HepG2 (cell line): ENCODE data around the gene RPS2. TPM values are rescaled to one million over a fixed set of nuclear protein-coding genes. Genes with fewer than 3 reads are reported as not detected.

Experiments used
- BCL6 ChIP-seq: IDR thresholded peaks from 2 replicates; pipeline ENCODE4 v1.6.1; 2016; ENCODE audit warnings: missing genetic modification reagents, missing compliant biosample characterization
- GRHL1 ChIP-seq: sonication (generic); formaldehyde crosslinking; conservative IDR thresholded peaks from 2 replicates; pipeline ENCODE4 v1.8.0; 2022; ENCODE audit warnings: missing genetic modification reagents
- HMG20B ChIP-seq: conservative IDR thresholded peaks from 2 replicates; pipeline ENCODE4 v1.6.1; 2016; ENCODE audit warnings: missing genetic modification reagents, missing compliant biosample characterization
- KDM1A ChIP-seq: IDR thresholded peaks from 2 replicates; pipeline ENCODE4 v1.6.1; 2016; ENCODE audit warnings: missing compliant biosample characterization
- KLF13 ChIP-seq: sonication (generic); formaldehyde crosslinking; IDR thresholded peaks from 2 replicates; pipeline ENCODE4 v1.4.0; 2020; ENCODE audit warnings: mild to moderate bottlenecking, missing genetic modification reagents
- NFYC ChIP-seq: IDR thresholded peaks from 2 replicates; pipeline ENCODE4 v1.6.1; 2016; ENCODE audit warnings: missing genetic modification reagents, missing compliant biosample characterization
- RARA ChIP-seq: IDR thresholded peaks from 2 replicates; pipeline ENCODE4 v1.6.1; 2016; ENCODE audit warnings: missing genetic modification reagents, missing compliant biosample characterization
- SAP130 ChIP-seq: IDR thresholded peaks from 2 replicates; pipeline ENCODE4 v1.6.1; 2016; ENCODE audit warnings: low read depth
- SATB2 ChIP-seq: sonication (generic); formaldehyde crosslinking; IDR thresholded peaks from 2 replicates; pipeline ENCODE4 v1.5.0; 2020; ENCODE audit warnings: missing genetic modification reagents
- SETDB1 ChIP-seq: sonication (generic); formaldehyde crosslinking; IDR thresholded peaks from 2 replicates; pipeline ENCODE4 v1.5.1; 2020; ENCODE audit warnings: missing genetic modification reagents, mild to moderate bottlenecking, borderline replicate concordance
- SMYD3 ChIP-seq: sonication (generic); formaldehyde crosslinking; IDR thresholded peaks from 2 replicates; pipeline ENCODE4 v1.8.1; 2023; ENCODE audit warnings: mild to moderate bottlenecking, missing genetic modification reagents
- SRSF1 ChIP-seq: fragments of 200-400 bp; formaldehyde crosslinking; optimal IDR thresholded peaks from 2 replicates; pipeline ENCODE3; 2017; ENCODE audit warnings: mild to moderate bottlenecking, low read depth, low read length, moderate library complexity
- TBX2 ChIP-seq: sonication (generic); formaldehyde crosslinking; IDR thresholded peaks from 2 replicates; pipeline ENCODE4 v1.5.0; 2020; ENCODE audit warnings: missing genetic modification reagents, mild to moderate bottlenecking, borderline replicate concordance
- TSC22D2 ChIP-seq: sonication (generic); formaldehyde crosslinking; IDR thresholded peaks from 2 replicates; pipeline ENCODE4 v1.5.1; 2020; ENCODE audit warnings: missing genetic modification reagents, mild to moderate bottlenecking, borderline replicate concordance
- ZFX ChIP-seq: sonication (generic); formaldehyde crosslinking; IDR thresholded peaks from 2 replicates; pipeline ENCODE4 v1.4.0; 2020; ENCODE audit warnings: mild to moderate bottlenecking, low read depth, missing genetic modification reagents, moderate library complexity
- ZGPAT ChIP-seq: IDR thresholded peaks from 2 replicates; pipeline ENCODE4 v1.6.1; 2016; ENCODE audit warnings: mild to moderate bottlenecking
- ZKSCAN1 ChIP-seq: fragments of 150-350 bp; IDR thresholded peaks from 2 replicates; pipeline ENCODE4 v1.6.1; 2014; ENCODE audit warnings: low read length
- ZNF543 ChIP-seq: sonication (generic); formaldehyde crosslinking; IDR thresholded peaks from 2 replicates; pipeline ENCODE4 v1.4.0; 2020; ENCODE audit warnings: mild to moderate bottlenecking, missing genetic modification reagents
- ZNF550 ChIP-seq: sonication (generic); formaldehyde crosslinking; IDR thresholded peaks from 2 replicates; pipeline ENCODE4 v1.4.0; 2020; ENCODE audit warnings: mild to moderate bottlenecking, missing genetic modification reagents, borderline replicate concordance
- ZNF563 ChIP-seq: sonication (generic); formaldehyde crosslinking; IDR thresholded peaks from 2 replicates; pipeline ENCODE4 v1.8.0; 2022; ENCODE audit warnings: mild to moderate bottlenecking, moderate library complexity, missing genetic modification reagents
- ZNF564 ChIP-seq: sonication (generic); formaldehyde crosslinking; IDR thresholded peaks from 2 replicates; pipeline ENCODE4 v1.8.1; 2023; ENCODE audit warnings: mild to moderate bottlenecking, missing genetic modification reagents
- ZNF607 ChIP-seq: sonication (generic); formaldehyde crosslinking; IDR thresholded peaks from 2 replicates; pipeline ENCODE4 v1.5.1; 2020; ENCODE audit warnings: missing genetic modification reagents, mild to moderate bottlenecking, borderline replicate concordance
- ZNF780A ChIP-seq: sonication (generic); formaldehyde crosslinking; IDR thresholded peaks from 2 replicates; pipeline ENCODE4 v1.8.0; 2022; ENCODE audit warnings: mild to moderate bottlenecking, missing genetic modification reagents, moderate library complexity
- ZNF841 ChIP-seq: sonication (generic); formaldehyde crosslinking; IDR thresholded peaks from 2 replicates; pipeline ENCODE4 v1.8.1; 2023; ENCODE audit warnings: missing genetic modification reagents, borderline replicate concordance
- ZSCAN12 ChIP-seq: sonication (generic); formaldehyde crosslinking; IDR thresholded peaks from 2 replicates; pipeline ENCODE4 v1.9.0; 2021; ENCODE audit warnings: mild to moderate bottlenecking, missing genetic modification reagents
- polyA plus RNA-seq, 8 experiments: library from polyadenylated mRNA; depleted of rRNA in 3 of 8; stranded (reverse) in 7 of 8; unstranded in 1 of 8; fragments of >200 nt; fragmentation: Illumina TruSeq in 4 of 8; extraction: Trizol in 4 of 8; gene quantifications; 2 replicates each; pipeline versions ENCODE4 v1.2.1 to v1.2.3, GENCODE V29; 2011 to 2016; ENCODE audit warnings: low read depth in 4 of 8, missing spikeins in 1 of 8, mixed read lengths in 1 of 8; ENCODE audit not compliant: insufficient read depth in 1 of 8
- total RNA-seq, 5 experiments: library from RNA; depleted of rRNA; stranded (reverse); fragments of >200 nt; fragmentation: Illumina TruSeq; extraction: Trizol; gene quantifications; 2 replicates each; pipeline ENCODE4 v1.2.3, GENCODE V29; 2016; ENCODE audit warnings: low read depth in 1 of 5
- TF ChIP-seq, protein P1 (sequence below): sonication (generic); formaldehyde crosslinking; IDR thresholded peaks from 2 replicates; pipeline ENCODE4 v1.5.1; 2020; ENCODE audit warnings: missing genetic modification reagents, mild to moderate bottlenecking, borderline replicate concordance

RPS2 gene
- total and polyA plus RNA-seq, 2 of the 13 experiments (the other 11 are each of a cell fraction or from before 2014, with no cell fraction given): 1,908 to 4,514 TPM

- TF ChIP-seq ZGPAT (peak; percentile 84), SAP130 (CRISPR knock-in tag) (peak; percentile 84), SATB2 (CRISPR knock-in tag) (no peak), GRHL1 (CRISPR knock-in tag) (no peak), ZNF607 (peak; percentile 78; the same call in 1 of the 2 replicates), ZNF564 (CRISPR knock-in tag) (no peak), ZNF543 (CRISPR knock-in tag) (0 out of 2 replicates have a peak, but pooled peaks have one; percentile 66), ZSCAN12 (CRISPR knock-in tag) (no peak), ZNF841 (no peak; the same call in 1 of the 2 replicates), SRSF1 (no peak), TBX2 (no peak; the same call in 1 of the 2 replicates), ZFX (CRISPR knock-in tag) (peak; percentile 93), ZNF780A (CRISPR knock-in tag) (no peak), ZNF550 (CRISPR knock-in tag) (peak; percentile 53; the same call in 1 of the 2 replicates), SMYD3 (CRISPR knock-in tag) (no peak), BCL6 (peak; percentile 33; the same call in 1 of the 2 replicates), KDM1A (no peak), KLF13 (CRISPR knock-in tag) (no peak), ZNF563 (CRISPR knock-in tag) (peak; percentile 62; the same call in 1 of the 2 replicates), RARA (CRISPR knock-in tag) (peak; percentile 7; the same call in 1 of the 2 replicates), ZKSCAN1 (no peak), HMG20B (CRISPR knock-in tag) (no peak), NFYC (CRISPR knock-in tag) (peak; percentile 17; the same call in 1 of the 2 replicates), TSC22D2 (CRISPR knock-in tag) (no peak; the same call in 1 of the 2 replicates), SETDB1 (CRISPR knock-in tag) (no peak)
- TF ChIP-seq, protein P1, sequence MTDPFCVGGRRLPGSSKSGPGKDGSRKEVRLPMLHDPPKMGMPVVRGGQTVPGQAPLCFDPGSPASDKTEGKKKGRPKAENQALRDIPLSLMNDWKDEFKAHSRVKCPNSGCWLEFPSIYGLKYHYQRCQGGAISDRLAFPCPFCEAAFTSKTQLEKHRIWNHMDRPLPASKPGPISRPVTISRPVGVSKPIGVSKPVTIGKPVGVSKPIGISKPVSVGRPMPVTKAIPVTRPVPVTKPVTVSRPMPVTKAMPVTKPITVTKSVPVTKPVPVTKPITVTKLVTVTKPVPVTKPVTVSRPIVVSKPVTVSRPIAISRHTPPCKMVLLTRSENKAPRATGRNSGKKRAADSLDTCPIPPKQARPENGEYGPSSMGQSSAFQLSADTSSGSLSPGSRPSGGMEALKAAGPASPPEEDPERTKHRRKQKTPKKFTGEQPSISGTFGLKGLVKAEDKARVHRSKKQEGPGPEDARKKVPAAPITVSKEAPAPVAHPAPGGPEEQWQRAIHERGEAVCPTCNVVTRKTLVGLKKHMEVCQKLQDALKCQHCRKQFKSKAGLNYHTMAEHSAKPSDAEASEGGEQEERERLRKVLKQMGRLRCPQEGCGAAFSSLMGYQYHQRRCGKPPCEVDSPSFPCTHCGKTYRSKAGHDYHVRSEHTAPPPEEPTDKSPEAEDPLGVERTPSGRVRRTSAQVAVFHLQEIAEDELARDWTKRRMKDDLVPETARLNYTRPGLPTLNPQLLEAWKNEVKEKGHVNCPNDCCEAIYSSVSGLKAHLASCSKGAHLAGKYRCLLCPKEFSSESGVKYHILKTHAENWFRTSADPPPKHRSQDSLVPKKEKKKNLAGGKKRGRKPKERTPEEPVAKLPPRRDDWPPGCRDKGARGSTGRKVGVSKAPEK (CRISPR knock-in tag): no peak
Measured at GRCh38 chr16:2009791-2010510, 45.3 kb upstream of the RPS2 start, which contains the start of gene ZNF598 (continued).
